Peyer's patch (tissue), 4 donors: ENCODE results near the gene STK38L.

ENCODE experiments used
- CTCF ChIP-seq, 6 experiments: fragments of 450-650 bp in 4 of 6; fragments of 200-600 bp in 2 of 6; sonication (generic) in 1 of 6; IDR thresholded peaks; one replicate each; pipeline ENCODE4 v1.5.1; 2017 to 2019; ENCODE audit warnings: antibody characterized with exemption in 6 of 6, mild to moderate bottlenecking in 3 of 6, moderate library complexity in 1 of 6
- POLR2A ChIP-seq, 2 donors: fragments of 450-650 bp; IDR thresholded peaks; one replicate each; pipeline ENCODE4 v1.5.1; 2017; ENCODE audit warnings: antibody characterized with exemption in 2 of 2, mild to moderate bottlenecking in 2 of 2, moderate library complexity in 2 of 2

- TF ChIP-seq CTCF (IDR thresholded peaks at IDR 0.05) (no peak), POLR2A (IDR thresholded peaks at IDR 0.05) (no peak)
Observed at GRCh38 chr12:27243006-27243405, 1.1 kb upstream of the STK38L start.
